GM12891 (cell line): ENCODE measurements around the gene TIMP2.

ENCODE experiments used
- DNase-seq: peaks from one replicate; pipeline ENCODE4 v3.0.0; 2011; ENCODE audit warnings: low spot score; ENCODE audit not compliant: insufficient read length
- FAIRE-seq: peaks from 2 replicates; lab custom pipeline; 2011; peaks lifted over from hg19 to GRCh38; lab: Jason Lieb, UNC
- PAX5 ChIP-seq: IDR thresholded peaks from 2 replicates; pipeline ENCODE4 v1.6.1; 2011; ENCODE audit warnings: low read length, moderate library complexity, mild to moderate bottlenecking; ENCODE audit not compliant: insufficient read depth, severe bottlenecking
- POLR2A ChIP-seq: IDR thresholded peaks from 2 replicates; pipeline ENCODE4 v1.6.1; 2011; ENCODE audit warnings: low read depth, low read length, control low read depth
- POLR2AphosphoS5 ChIP-seq: IDR thresholded peaks from 2 replicates; pipeline ENCODE4 v1.6.1; 2011; ENCODE audit warnings: low read depth, low read length, control low read depth
- POU2F2 ChIP-seq: IDR thresholded peaks from 2 replicates; pipeline ENCODE4 v1.6.1; 2011; ENCODE audit warnings: low read depth, mild to moderate bottlenecking, control low read depth, low read length, moderate library complexity
- SPI1 ChIP-seq: IDR thresholded peaks from 2 replicates; pipeline ENCODE4 v1.6.1; 2011; ENCODE audit warnings: low read depth, low read length, control low read depth
- TAF1 ChIP-seq: IDR thresholded peaks from 2 replicates; pipeline ENCODE4 v1.6.1; 2011; ENCODE audit warnings: low read depth, low read length, control low read depth

Gene TIMP2

DNA sequence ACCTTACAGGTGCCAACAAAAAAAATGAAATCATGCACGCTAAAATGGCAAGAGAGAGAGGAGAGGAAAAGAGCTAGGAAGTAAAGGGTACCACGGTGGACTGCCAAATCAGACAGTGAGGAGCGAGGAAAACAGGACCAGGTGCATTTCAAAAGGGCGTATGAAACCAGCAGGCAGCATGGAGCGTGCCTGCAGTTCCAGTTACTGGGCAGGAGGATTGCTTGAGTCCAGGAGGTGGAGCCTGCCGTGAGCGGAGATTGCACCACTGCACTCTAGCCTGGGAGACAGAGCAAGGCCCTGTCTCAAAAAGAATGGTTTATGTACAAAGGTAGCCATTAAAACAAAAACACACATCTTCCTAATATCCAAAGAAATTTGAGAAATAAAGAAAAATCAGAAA, 100.9 kb downstream of the TIMP2 start:
- DNase-seq (no peak), FAIRE-seq (no peak)
- TF ChIP-seq POLR2A (no peak), SPI1 (no peak), TAF1 (no peak), POLR2AphosphoS5 (no peak), POU2F2 (no peak), PAX5 (no peak)

DNA sequence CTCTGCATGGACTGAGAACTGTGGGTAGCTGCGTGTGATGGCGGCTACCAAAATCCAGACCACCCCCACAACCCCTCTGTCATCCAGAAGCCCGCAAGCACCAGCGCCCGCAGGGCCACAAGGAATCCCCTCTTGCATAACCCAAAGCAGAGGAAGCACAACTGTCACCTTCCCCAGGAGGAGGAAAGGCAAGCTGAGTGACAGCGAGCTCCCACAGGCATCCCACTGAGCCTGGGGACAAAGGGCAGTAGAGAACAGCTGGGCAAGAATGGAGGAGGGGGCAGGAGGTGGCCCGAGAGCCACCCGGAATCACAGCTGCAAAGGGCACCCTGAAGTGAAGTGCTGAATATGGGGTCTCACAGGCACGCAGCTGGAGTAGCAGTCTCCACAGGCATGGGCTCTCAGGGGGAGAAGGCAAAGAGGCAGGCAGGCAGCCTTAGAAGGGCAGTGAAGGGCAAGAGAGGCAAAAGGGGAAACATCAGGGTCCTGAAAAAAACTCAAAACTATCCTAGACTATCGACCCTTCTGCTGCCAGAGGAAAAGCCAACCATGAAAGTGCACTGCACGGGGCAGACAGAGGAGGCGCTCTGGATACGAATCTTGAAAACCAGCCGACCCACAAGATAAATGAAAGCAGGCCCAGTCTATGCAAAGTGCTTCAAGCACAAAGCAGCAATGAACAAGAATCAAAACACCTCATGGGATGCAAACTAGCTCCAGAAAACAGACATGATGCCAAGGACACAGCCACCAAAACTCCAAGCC, 101.7 kb downstream of the TIMP2 start:
- FAIRE-seq (no peak), DNase-seq (no peak)
- TF ChIP-seq POU2F2 = no peak
- TF ChIP-seq PAX5 = no peak
- TF ChIP-seq TAF1 = no peak
- TF ChIP-seq SPI1 = no peak
- no peak for TF ChIP-seq POLR2AphosphoS5
- TF ChIP-seq POLR2A = no peak

DNA sequence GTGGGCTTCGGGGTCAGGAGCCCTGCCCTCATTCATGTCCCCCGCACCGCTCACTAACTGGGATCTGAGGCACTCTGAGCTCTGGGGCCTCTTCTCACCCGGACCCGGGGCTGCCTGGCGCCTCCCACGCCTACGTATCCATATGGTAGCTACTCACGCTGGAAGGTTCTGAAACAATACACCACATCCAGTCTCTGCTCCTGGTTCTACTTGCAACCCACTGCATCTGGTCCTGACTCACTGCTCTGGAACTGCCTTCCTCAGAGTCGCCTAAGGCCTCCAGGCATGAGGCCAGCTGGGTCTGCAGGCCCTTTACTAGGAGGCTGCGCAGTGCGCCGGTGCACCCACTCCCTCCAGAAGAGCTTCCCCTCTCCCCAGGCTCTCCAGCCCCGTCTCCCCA, 102.6 kb downstream of the TIMP2 start:
- TF ChIP-seq TAF1 (no peak), POLR2AphosphoS5 (no peak), PAX5 (no peak), POU2F2 (no peak), POLR2A (no peak), SPI1 (no peak)
- no peak for FAIRE-seq
- no peak for DNase-seq

DNA sequence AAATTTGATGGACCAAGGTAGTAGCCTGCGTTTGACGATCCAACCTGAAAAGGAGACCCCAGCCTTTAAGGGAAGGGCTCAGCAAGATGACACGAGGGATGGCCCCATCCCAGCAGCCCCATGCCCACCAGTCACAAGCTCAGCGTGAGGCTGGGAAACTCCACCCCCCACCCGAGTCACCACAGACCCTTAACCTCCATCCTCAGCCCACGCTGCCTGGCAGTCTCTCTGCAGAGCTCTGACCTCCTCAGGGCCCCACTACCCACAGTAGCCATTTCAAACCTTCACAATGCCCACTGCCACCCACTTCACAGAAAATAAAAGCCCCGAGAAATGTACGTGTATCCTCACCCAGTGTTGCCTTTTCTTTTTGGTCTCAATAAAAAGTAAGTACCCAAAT, 103.2 kb downstream of the TIMP2 start:
- TF ChIP-seq POLR2A (no peak), PAX5 (no peak), SPI1 (no peak), POU2F2 (no peak), POLR2AphosphoS5 (no peak), TAF1 (no peak)
- FAIRE-seq (no peak), DNase-seq (no peak)

DNA sequence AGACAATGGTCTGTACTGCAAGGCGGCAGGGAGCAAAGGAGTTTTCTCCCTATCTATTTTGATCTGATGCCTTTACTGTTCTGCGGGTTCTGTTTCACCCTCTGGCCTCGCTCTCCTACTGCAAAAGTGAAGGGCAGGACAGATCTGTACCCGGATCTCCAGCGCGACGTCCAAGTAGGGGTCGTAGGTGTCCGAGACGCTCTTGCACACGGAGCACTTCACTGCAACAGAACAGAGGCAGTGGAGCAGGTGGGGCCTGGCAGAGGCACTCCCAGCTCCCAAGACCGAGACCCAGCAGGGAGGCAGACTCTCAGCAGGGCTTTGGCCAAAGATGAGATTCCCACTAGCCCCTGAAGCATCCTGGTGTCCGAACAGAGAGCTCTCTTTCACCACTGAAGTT, 104.3 kb downstream of the TIMP2 start:
- FAIRE-seq = no peak
- no peak for DNase-seq
- TF ChIP-seq SPI1 = no peak
- no peak for TF ChIP-seq POU2F2
- TF ChIP-seq PAX5 = no peak
- no peak for TF ChIP-seq POLR2A
- no peak for TF ChIP-seq POLR2AphosphoS5
- TF ChIP-seq TAF1 = no peak

DNA sequence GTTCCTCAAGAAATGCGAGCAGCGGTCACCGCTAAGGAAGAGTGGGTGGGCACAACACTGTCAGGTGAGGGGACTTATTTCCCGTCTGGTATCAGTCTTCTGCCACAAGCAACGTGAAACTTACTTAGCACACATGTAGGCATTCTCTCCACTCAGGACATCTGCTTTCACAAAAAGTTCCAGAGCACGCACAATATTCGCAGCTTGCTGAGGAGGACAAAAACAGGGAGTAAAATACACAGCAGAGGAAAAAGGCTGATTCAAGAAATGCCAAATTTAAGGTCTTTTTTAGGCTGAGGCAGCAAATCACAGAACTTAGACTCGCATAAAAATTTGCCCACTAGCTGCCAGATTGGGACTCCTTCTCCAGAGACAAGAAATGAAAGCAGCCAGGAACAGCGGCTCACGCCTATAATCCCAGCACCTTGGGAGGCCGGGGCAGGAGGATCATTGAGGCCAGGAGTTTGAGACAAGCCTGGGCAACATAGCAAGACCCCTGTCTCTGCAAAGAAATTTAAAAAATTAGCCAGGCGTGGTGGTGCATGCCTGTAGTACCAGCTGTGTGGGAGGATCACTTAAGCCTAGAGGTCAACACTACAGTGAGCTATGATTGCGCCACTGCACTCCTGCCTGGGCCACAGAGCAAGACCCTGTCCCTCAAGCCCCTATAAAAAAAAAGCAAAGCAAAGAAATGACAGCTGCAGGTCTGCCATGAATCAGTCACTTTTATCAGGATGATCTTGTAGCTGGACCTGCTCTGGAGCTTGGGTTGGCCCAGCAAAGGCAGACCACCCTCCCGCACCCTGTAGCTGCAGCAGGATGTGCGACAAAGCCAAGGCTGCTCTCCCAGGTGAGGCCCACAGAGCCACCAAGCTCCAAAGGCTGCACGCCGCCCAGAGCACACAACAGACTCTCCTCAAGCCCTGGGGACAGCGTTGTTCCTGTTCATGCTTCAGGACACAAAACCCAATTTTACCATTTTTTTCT, 105.1 kb downstream of the TIMP2 start:
- FAIRE-seq = no peak
- DNase-seq = no peak
- TF ChIP-seq POLR2A (no peak), TAF1 (no peak)

DNA sequence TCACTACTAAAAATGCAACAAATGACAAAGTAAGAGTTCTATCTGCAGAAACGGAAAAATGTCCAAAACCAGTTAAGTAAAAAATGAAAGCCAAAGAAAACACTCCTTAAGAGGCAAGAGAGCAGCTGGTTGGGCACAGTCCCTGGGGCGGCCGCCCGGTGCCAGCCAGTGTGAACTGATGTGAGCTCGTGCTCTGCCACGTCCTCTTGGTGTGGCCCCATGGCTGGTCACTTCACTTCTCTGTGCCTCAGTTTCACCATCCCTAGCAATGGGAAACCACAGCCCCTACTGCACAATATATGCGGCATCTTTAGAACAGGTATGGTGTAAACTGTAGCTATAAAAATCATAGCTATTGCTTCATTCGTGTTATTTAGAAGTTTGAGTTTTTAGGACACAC, 105.8 kb downstream of the TIMP2 start:
- no peak for TF ChIP-seq SPI1
- TF ChIP-seq POLR2AphosphoS5 = no peak
- no peak for TF ChIP-seq POLR2A
- no peak for TF ChIP-seq PAX5
- no peak for TF ChIP-seq TAF1
- TF ChIP-seq POU2F2 = no peak
- FAIRE-seq = no peak
- DNase-seq = no peak

DNA sequence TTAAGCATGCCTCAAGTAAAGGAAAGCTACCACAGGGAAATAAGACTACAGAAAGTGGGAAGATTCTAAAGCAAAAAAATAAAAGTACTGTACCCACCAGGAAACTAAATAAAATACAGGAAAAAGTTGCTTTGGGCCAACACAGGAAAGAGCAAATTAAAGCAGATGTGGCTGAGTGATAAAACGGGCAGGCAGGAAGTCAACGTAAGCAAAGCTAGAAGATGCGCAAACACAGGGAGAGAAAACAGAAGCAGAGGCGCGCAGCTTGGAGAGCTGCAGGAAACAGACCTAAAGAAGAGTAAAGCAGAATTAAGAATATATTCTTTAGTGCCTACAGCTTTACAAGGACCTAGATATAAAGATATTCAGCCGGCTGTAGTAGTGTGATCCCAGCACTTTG, 106.3 kb downstream of the TIMP2 start:
- TF ChIP-seq SPI1 = no peak
- TF ChIP-seq POU2F2 = no peak
- no peak for TF ChIP-seq POLR2AphosphoS5
- no peak for TF ChIP-seq PAX5
- TF ChIP-seq POLR2A = no peak
- TF ChIP-seq TAF1 = no peak
- FAIRE-seq = no peak
- DNase-seq = no peak

DNA sequence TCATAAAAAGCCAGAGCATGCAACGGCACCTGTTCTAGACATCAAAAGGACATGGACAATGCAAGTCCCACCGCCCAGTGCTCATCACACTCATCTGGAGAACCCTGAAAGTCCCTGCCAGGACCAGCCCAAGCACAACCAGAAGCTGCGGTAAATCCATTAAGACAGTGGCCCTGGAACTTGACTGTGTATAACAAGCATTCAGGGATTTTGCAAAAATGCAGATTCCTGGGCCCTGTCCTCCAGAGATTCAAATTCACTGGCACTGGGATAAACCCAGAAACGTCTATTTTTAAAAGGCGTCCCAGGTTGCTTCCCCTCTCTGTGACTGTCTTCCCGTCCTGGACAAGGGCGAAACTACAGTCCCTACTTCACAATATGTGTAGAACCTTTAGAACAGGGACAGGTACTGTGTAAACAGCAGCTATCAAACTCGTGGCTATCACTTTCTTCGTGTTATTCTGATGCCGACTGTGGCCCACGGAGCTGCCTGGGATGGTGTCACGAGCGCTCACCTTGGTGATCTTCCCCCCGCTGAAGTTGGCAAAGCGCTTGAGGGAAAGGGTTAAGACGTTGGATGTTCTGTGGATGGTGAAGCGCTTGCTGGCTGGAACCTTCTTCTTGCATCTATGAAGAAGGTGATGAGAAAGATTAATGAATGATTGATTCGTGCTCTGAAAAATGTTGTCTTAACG, 106.9 kb downstream of the TIMP2 start:
- TF ChIP-seq POLR2AphosphoS5 (no peak), SPI1 (no peak), PAX5 (no peak), TAF1 (no peak), POU2F2 (no peak), POLR2A (no peak)
- DNase-seq = no peak
- no peak for FAIRE-seq

DNA sequence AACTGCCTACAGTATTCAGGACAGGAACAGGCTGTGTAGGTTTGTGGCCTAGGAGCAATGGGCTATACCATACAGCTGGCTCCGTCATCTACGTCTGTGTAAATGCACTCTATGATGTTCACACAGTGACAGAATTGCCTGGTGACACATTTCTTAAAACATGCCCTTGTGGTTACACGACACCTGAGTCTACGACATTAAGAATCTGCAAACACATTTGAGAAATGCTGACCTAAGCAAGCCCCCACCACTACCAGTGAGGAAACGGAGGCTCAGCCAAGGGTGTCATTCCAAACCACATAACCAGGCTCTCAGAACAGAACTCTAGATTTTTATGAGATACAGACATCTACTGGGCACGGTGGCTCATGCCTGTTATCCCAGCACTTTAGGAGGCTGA, 108.1 kb downstream of the TIMP2 start:
- FAIRE-seq = no peak
- TF ChIP-seq PAX5 (no peak), SPI1 (no peak), TAF1 (no peak), POU2F2 (no peak), POLR2A (no peak), POLR2AphosphoS5 (no peak)
- DNase-seq = no peak
